NCI-H2081 treated with DMSO at 0.1 percent for 48 hours (cell line): ENCODE measurements around the gene ATOX1.

Experiments
- DNase-seq: peaks from one replicate; lab custom pipeline; 2025; lab: John Stamatoyannopoulos, UW

Gene ATOX1

GRCh38 chr5:151697452-151697851 is 61.0 kb downstream of the ATOX1 start:
- DNase-seq, result no peak

GRCh38 chr5:151696470-151697061 is 61.9 kb downstream of the ATOX1 start:
- no peak for DNase-seq

GRCh38 chr5:151695464-151695863 is 63.0 kb downstream of the ATOX1 start:
- DNase-seq, result no peak

- DNase-seq, result no peak
Observed at GRCh38 chr5:151694035-151694485, 64.4 kb downstream of the ATOX1 start.
